Dedifferentiated amniotic fluid mesenchymal stem cell (primary cell): ENCODE results near the gene CXCL8.
"Not testable (repeated sequence)": the region's sequence is repeated elsewhere in the genome, so short reads cannot be mapped to it uniquely, and the experiment has no call there.

ENCODE experiments used
- DNase-seq: peaks from one replicate; pipeline ENCODE4 v3.0.0-alpha.2; 2016; ENCODE audit errors: extremely low spot score

Gene CXCL8

DNA sequence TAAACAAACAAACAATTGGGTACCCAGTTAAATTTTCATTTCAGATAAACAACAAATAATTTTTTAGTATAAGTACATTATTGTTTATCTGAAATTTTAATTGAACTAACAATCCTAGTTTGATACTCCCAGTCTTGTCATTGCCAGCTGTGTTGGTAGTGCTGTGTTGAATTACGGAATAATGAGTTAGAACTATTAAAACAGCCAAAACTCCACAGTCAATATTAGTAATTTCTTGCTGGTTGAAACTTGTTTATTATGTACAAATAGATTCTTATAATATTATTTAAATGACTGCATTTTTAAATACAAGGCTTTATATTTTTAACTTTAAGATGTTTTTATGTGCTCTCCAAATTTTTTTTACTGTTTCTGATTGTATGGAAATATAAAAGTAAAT lies 2.9 kb downstream of the CXCL8 start:
- DNase-seq = no peak

DNA sequence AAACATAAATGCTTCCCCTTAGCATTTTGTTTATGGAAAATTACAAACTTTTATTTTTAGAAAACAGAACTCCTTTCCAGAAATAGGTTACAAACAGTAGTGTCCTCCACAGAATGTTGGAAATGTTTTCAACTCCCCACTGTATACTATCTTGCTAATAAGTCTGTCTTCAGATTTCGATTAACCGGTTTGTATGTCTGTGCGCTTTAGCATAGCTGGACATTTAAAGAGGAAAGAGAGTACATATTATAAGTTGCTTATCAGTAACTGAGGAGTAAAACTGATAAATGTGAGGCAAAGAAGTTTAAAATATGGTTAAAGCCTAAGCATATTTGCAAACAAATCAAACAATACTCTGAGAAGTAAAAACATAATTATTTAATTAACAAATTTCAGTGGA lies 3.4 kb downstream of the CXCL8 start:
- DNase-seq = no peak

DNA sequence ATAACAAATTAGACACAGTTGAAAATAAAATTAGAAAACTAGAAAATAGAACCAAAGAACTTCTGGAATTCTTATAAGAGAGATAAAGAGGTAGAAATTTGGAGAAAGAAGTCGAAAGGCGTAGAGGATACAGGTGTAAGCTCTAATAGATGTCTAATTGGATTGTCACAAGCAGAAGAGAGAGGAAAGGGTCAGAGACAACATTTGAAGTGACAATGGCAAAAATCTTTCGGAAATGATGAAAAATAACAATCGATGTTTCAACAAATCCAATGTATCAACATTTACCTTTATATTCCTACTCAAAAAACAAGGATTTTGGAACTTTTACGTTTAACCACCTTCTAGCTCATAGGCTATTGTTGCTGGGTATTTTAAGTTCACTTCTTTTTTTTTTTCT lies 3.8 kb downstream of the CXCL8 start:
- DNase-seq = no peak

DNA sequence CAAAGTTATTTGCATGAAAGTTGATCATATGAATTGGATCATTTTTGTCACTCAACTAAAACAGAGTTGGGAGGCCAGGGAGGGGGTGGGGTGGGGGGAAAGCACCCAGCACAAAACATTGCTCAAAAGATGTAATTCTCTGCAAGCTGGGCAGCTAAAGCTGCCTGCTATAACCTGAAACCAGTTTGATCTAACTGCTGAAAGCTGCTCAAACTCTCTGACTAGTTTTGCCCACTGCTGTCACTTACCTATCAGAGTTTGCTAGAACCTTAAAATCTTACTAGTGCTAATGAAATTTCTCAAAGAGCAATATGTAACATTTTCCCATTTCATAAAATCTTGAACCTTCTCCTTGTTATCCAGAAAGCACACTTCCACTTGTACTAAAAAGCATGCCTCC lies 10.4 kb downstream of the CXCL8 start:
- no peak for DNase-seq

DNA sequence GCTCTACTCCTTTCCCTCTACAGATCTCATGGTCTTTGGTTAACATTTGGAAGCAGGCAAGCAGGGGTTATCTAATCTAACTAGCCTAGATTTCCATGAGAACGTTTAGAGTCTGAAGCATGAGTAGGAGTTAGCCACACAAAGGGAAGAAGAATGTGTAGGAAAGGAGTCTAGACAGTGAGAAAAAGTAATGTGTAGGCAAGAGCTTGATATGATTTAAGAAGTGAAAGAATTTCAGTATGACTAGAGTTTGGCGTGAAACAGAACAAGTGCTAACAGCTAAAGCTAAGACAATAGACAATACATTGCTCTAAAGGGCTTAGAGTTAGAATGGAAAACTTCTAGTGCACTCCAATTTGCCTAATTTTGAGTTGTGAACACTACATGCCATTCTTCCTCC lies 10.8 kb downstream of the CXCL8 start:
- DNase-seq = no peak

DNA sequence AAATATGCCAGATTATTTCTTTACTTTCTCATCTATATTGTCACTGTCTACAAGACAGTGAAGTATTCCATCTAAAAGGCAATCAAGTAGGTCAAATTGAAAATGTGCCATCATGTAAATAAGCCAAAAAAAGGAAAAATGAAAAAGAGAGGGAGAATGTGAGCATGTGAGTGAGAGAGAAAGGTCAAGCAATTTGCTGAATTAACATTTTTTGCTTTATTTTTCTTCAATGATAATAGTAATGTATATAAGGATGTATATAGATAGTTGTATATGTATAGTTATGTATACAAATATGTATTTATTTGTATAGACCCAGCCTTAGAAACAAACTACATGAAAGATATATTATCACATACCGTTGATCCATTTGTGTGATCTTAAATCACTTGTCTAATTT lies 11.5 kb downstream of the CXCL8 start:
- no peak for DNase-seq

DNA sequence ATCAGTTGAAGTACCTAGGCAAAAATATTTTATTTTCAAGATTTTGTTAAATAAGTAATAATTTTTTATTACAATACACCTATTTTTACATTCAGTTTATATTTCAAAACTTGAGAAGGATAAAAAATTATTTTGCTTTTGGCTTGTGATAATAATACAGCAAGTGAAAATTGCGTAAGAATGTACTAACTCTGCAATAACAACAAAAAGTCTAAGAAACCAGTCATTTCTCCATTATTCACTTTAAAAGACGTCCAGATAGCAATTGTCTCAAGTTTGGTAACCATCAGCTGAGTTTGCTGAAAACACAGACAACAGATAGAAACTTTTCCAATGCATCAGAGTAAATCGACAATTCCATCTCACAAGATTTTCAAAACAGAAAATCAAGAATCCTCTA lies 12.1 kb downstream of the CXCL8 start:
- DNase-seq = no peak

DNA sequence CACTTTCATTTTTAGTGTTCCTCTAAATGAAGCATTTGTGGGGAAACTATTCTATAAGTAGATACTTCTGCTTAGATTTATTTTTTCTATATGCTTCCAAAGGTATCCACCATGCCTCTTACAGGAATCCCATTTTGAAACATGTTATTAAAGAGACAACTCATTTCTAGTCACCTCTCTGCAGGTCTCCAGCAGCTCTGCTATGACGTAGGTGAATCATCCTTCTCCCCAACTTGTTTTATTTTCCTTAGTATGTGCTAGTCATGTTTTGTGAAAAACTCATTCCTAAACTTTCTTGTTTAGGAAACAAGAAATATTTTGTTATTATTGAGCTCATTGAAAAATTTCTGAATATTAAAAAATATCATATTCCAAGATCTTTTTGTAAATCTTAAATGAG lies 12.8 kb downstream of the CXCL8 start:
- no peak for DNase-seq

DNA sequence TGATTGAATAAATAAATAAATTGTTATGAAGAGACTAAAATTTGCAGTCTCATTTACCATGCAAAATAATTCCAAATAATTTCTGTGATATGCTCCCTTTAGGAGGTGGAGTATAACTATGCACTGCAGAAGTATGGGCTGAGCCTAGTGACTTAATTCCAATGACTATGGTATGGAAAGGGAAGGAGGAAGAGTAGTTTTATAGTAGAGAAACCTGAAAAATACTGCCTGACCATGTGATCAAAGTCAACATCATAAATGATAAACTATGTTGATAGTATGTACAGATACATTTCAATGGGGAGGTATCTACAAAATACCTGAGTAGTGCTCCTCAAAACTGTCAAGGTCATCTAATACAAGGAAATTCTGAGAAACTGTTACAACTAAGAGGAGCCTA lies 14.6 kb downstream of the CXCL8 start:
- DNase-seq = no peak

DNA sequence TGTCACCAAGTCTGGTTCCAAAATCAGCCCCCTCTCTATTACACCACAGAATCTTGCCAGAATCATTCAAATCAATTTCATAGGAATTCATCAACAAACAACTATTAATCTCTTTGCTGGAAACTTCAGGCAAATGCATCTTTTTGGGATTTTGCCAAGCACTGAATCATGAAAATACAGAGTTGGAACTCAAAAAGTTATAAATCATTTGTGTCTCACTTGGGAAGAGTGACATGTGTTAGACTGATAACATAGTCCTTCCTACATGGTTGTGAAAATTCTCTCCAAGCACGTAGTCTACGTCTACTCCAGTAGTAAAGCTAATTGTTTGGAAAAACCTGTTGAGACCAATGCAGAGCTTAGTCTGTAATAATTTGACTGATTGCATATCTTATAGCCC lies 19.0 kb downstream of the CXCL8 start:
- no peak for DNase-seq

DNA sequence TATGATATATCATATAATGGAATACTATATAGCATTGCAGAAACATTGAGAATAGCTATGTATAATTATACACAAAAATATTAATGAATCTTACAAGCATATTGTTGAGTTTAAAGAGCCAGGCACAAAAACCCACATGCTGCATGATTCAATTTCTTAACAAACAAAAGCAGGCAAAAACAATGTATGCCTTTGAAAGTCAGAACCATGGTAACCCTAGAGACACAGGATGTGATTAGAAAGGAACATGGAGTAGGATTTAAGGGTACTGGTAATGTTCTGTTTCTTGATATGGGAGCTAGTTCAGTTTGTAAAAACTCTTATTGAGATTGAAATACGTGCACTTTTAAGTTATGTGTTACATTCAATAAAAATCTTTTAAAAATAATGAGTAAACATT lies 21.5 kb downstream of the CXCL8 start:
- DNase-seq = no peak

DNA sequence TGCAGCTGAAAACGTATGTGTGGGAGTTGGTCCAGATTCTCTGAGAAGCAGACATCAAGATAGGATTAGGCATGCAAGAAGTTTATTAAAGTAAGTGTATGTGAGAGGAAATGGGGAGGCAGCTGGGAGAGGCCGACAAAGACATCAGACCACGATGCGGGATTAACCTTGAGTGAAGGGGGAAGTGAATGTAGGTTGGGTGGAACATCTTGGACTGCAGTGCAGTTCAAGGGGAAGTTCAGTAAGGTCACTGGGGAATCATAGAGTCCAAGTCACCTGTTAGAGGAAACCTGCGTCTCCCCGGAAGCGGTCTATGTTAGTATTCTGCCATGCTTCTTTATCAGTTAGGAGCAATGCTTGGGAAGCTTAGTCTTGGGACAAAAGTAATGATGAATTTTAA lies 22.0 kb downstream of the CXCL8 start:
- DNase-seq = no peak

DNA sequence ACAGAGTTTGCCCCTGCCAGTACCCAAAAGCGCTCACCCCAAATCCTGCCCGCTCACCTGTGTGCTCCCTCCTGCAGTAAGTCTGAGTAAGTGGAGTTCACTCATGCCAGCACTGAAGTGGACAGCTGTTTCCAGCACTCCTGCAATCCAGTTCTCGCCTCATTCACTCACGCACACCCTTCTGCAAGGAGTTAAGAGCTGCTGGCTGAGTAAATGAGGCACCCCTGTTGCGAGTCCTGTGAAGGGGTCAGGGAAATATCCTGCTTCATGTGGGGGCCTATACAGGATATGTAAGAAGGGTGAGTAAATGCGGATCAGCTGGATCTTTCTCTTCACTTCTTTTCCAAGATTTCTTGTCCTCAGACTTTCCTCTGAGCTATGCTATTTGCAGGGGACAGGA lies 23.5 kb downstream of the CXCL8 start:
- no peak for DNase-seq

DNA sequence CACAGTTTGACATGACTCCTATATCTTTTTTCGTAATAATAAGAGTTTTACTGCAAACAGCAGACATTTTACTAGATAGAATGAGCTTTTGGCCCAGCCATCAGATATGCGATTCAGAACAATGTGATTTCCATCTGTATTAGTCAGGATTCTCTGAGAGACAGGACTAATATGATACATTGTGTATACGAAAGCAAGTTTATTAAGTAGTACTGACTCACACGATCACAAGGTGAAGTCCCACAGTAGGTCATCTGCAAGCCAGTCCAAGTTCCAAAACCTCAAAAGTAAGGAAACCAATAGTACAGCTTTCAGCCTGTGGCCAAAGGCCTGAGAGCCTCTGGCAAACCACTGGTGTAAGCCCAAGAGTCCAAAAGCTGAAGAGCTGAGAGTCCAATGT lies 24.1 kb downstream of the CXCL8 start:
- DNase-seq = no peak

DNA sequence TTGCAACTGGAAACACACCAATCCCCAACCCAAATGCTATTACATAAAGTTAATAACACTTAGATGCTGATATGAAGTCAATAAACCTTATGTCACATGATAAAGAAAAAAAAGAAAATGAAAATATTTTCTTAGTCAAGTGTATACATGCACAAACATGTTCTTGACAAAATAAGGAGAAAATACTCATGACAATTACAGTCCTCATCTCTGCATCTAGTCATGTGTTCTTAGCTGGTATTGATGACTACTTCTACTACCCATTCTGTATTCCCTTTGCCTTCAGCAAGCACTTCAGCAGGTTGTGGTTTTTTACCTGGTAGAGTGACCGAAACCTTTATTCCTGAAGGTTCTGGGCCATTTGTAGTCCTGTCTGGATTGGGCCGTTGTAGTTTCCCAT lies 24.9 kb downstream of the CXCL8 start:
- no peak for DNase-seq

DNA sequence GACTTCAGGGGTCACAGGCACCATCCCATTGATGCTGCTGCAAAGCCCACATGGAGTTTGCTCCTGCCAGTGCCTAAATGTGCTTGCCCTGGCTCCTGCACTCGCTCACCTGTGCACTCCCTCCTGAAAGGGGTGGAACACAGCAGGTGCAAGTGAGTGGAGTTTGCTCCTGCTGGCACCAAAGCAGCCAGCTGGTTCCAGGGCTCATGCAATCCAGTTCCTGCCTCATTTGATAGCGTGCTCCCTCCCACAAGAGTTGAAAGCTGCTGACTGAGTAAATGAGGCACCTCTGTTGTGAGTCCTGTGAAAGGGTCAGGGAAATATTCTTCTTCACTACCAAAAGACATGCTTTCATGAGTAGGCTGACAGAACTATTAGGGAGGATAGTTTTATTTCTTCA lies 30.5 kb downstream of the CXCL8 start:
- no peak for DNase-seq

DNA sequence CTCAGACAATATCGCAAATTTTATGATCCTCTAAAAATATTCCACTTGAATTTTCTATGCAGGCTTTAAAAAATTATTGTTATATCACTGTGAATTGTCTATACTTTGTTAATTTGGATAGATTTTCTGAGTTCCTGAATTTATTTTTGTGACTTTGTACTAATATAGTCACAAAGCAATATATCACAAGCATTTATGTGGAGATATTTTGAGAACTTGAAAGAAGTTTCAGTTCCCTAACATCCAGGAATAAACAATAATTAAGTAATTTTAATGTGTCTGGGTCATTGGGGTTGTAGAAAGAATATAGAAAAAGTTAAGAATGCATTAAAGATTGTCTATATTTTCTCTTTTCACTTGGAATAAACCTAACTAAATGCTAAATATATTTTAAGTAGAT lies 32.0 kb downstream of the CXCL8 start:
- DNase-seq = no peak

DNA sequence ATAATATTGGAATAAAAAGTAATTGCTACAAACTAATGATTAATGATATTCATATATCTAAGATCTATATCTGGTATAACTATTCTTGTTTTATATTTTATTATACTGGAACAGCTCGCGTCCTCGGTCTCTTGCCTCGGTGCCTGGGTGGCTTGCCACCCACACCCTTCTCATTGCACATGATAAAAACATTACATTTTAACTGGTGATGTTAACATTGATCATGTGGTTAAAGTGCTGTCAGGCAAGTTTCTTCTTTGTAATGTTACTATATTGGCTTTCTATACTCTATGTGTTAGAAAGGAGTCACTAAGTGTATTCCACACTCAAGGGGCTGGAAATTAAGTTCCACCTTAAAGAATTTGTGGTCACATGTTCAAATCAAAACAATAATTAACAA lies 34.0 kb downstream of the CXCL8 start:
- DNase-seq = not testable (repeated sequence)

DNA sequence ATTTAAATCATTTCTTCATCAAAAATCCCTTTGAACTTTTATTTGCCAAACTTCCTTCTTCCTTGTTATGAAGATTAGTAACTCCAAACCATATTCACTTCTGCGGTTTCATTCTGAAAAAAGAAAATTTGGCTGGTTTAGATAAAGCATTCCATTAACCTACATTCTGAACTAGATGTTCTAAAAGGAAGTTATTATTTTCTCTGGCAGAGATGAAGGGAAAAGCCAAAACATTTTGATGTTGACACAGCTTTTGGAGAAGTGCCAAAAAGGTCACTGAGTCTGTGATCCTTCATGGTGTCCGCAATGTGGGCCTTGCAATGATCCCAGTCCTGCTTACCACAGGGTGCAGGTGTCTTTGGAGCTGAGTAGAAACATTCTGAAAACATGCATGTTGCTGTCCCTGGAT lies 36.0 kb downstream of the CXCL8 start:
- DNase-seq = peak; percentile 49

DNA sequence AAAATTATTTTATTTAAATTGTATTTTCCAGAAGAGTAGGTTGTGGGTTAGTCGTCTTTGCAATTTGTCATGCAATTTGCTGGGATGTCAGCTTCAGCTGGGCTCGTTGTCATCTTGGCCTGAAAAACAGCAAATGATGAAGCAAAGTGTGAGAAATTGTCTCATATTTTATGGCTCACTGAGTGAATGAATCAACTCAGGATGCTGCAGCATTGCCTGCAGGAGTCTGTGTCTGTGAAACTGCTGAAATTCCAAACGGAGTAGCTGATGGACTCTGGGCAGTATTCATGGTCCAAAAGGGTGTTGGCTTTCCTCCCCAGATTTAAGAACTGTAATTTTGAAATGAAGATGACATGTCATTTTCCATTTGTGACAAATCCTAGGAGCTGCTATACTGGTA lies 37.2 kb downstream of the CXCL8 start:
- no peak for DNase-seq

DNA sequence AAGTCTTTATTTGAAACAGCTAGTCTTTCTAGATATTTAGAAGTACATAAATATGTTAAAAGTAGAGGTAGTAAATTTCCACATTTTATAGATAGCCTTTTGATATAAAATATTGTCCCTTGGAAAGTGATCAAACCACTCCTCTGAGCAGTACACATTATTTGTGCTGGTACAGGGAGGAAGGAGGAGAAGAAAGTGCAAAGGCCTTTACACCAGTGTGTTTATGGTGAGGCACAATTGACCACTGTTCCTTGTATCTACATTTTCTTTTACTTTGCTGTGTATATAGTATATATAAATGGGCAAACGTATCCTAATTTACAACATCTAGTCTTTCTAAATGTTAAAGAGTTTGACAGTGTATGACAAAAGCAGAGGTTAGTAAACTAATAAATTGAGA lies 39.9 kb downstream of the CXCL8 start:
- no peak for DNase-seq

DNA sequence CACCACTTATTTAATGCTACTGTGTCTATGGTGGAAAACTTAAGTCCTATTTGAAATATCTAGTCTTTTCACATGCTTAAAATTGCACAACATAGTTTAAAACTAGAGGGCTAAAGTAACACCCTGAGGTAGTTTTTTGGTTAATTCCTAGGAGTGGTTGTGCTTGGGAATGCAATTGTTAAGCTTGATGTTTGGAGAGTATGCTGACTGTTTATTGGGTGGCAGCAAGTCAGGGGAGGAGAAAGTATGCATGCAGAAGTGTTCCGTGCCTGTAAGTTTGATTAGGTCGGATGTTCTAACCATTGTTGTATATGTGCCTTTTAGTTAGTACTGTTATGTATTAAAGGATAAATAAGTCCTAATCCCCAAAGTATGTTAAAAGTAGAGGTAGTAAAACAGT lies 40.5 kb downstream of the CXCL8 start:
- no peak for DNase-seq

DNA sequence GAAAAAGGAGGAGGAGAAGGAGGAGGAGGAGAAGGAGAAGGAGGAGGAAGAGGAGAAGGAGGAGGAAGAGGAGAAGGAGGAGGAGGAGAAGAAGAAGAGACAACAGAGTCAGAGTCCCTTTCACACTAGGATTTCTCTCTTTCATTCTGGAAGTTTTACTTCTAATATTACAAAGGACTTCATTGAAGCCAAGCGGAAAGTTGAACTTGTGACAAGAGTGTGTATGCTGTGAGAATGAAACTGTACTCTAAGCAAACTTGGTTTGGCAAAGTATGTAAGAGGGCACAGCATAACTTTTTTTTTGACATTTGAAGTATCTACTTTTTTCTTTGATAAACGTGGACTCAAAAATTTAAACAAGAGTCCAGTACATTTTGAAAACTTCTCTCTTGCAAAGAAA lies 48.0 kb downstream of the CXCL8 start:
- no peak for DNase-seq
